A549 (cell line): ENCODE data around the gene ACER1. TPM values are rescaled to one million over a fixed set of nuclear protein-coding genes. Genes with fewer than 3 reads are reported as not detected.

Source experiments
- ATAC-seq, 2 experiments: fragments of 200-7000 bp in 1 of 2; fragments of >200 bp in 1 of 2; cut with Nextera tagmentation in 1 of 2; cut with Tn5 transposase in 1 of 2; 3 replicates each; pipeline versions ENCODE4 v1.8.0 to v1.9.1; 2018 to 2020; ENCODE audit warnings: mild to moderate bottlenecking in 1 of 2, moderate library complexity in 1 of 2
- CTCF ChIA-PET: fragments of 300-600 bp; sonication (Branson Sonifier 250); formaldehyde crosslinking; extraction: SDS; loops from one replicate; lab custom pipeline; 2021; ENCODE audit warnings: antibody characterized with exemption, inconsistent platforms; lab: Yijun Ruan, JAX
- POLR2A ChIA-PET: fragments of 350-600 bp; formaldehyde crosslinking; extraction: SDS; loops from one replicate; lab custom pipeline; 2021; ENCODE audit warnings: antibody characterized with exemption, inconsistent platforms; lab: Yijun Ruan, JAX
- DNase-seq, 2 experiments: peaks; one replicate each; pipeline versions ENCODE4 v3.0.0 to v3.0.0-alpha.2; 2011 to 2016; ENCODE audit warnings: low read depth in 1 of 2, low spot score in 1 of 2
- FAIRE-seq: peaks from 2 replicates; lab custom pipeline; 2011; peaks lifted over from hg19 to GRCh38; lab: Jason Lieb, UNC
- H3K27ac ChIP-seq, 2 experiments: fragments of >200 bp; sonication (Bioruptor Twin); formaldehyde crosslinking; 3 replicates each; pipeline ENCODE4 v1.5.1; 2016 to 2017
- H3K4me1 ChIP-seq: fragments of >200 bp; sonication (Bioruptor Twin); formaldehyde crosslinking; 3 replicates; pipeline ENCODE4 v1.6.1; 2016
- H3K4me2 ChIP-seq: fragments of >200 bp; sonication (Bioruptor Twin); formaldehyde crosslinking; 3 replicates; pipeline ENCODE4 v1.6.1; 2016
- H3K4me3 ChIP-seq: fragments of >200 bp; sonication (Bioruptor Twin); formaldehyde crosslinking; 3 replicates; pipeline ENCODE4 v1.5.1; 2016
- H3K9me3 ChIP-seq: fragments of >200 bp; sonication (Bioruptor Twin); formaldehyde crosslinking; 3 replicates; pipeline ENCODE4 v1.6.1; 2016
- BHLHE40 ChIP-seq: IDR thresholded peaks from 2 replicates; pipeline ENCODE4 v1.6.1; 2012; ENCODE audit warnings: low read depth, low read length, inconsistent platforms
- CBX2 ChIP-seq: fragments of 200-600 bp; sonication (generic); IDR thresholded peaks from 2 replicates; pipeline ENCODE4 v1.6.1; 2016; ENCODE audit warnings: low read depth, mild to moderate bottlenecking, borderline replicate concordance
- CEBPB ChIP-seq, 2 experiments: fragments of >200 bp in 1 of 2; sonication (Bioruptor Twin) in 1 of 2; formaldehyde crosslinking in 1 of 2; IDR thresholded peaks; 2 replicates each; pipeline ENCODE4 v1.6.1; 2012 to 2016
- CHD4 ChIP-seq: fragments of 200-600 bp; sonication (generic); IDR thresholded peaks from 2 replicates; pipeline ENCODE4 v1.6.1; 2016; ENCODE audit warnings: antibody characterized with exemption, mild to moderate bottlenecking, borderline replicate concordance
- EP300 ChIP-seq, 2 experiments: fragments of >200 bp; sonication (Bioruptor Twin); formaldehyde crosslinking; IDR thresholded peaks; 2 replicates in 1 of 2; 3 replicates in 1 of 2; pipeline ENCODE4 v1.6.1; 2016 to 2017
- FOSL2 ChIP-seq, 2 experiments: fragments of 450-650 bp in 1 of 2; fragments of >200 bp in 1 of 2; sonication (Bioruptor Twin) in 1 of 2; formaldehyde crosslinking; IDR thresholded peaks; 2 replicates each; pipeline versions ENCODE4 v1.5.0 to v1.6.1; 2016 to 2020; ENCODE audit warnings: mild to moderate bottlenecking in 1 of 2, moderate library complexity in 1 of 2
- GATA3 ChIP-seq: IDR thresholded peaks from 2 replicates; pipeline ENCODE4 v1.6.1; 2012; ENCODE audit warnings: borderline replicate concordance
- JUN ChIP-seq, 2 experiments: fragments of >200 bp; sonication (Bioruptor Twin); formaldehyde crosslinking; IDR thresholded peaks; 2 replicates in 1 of 2; 3 replicates in 1 of 2; pipeline ENCODE4 v1.6.1; 2016 to 2017
- MAFK ChIP-seq: fragments of 450-650 bp; IDR thresholded peaks from 2 replicates; pipeline ENCODE4 v1.6.1; 2014; ENCODE audit not compliant: partially characterized antibody
- MYC ChIP-seq: IDR thresholded peaks from 2 replicates; pipeline ENCODE4 v1.6.1; 2012; ENCODE audit warnings: mild to moderate bottlenecking, inconsistent platforms, low read length, improper control_type of control experiment, borderline replicate concordance
- POLR2A ChIP-seq: IDR thresholded peaks from 2 replicates; pipeline ENCODE4 v1.6.1; 2012; ENCODE audit warnings: mild to moderate bottlenecking, low read length
- RCOR1 ChIP-seq: fragments of 150-350 bp; IDR thresholded peaks from 2 replicates; pipeline ENCODE4 v1.6.1; 2014; ENCODE audit warnings: antibody characterized with exemption, low read length, low read depth
- TFCP2L1 ChIP-seq: fragments of 250-450 bp; sonication (Bioruptor Pico); IDR thresholded peaks from 2 replicates; pipeline ENCODE4 v1.5.0; 2021; ENCODE audit warnings: mild to moderate bottlenecking
- WGBS: methylation state at CpG from one replicate; pipeline ENCODE4 v1.1.6; 2017; ENCODE audit errors: missing lambda C conversion rate; 5-methylcytosine and 5-hydroxymethylcytosine counted together
- polyA plus RNA-seq, 4 experiments: library from polyadenylated mRNA; depleted of rRNA in 3 of 4; stranded (reverse); fragments of >200 nt; fragmentation: RNase III in 1 of 4; extraction: RNeasy Plus Mini Kit Qiagen cat#74134 plus additional on column Dnase treatment in 1 of 4; gene quantifications; 2 replicates in 3 of 4; 3 replicates in 1 of 4; pipeline ENCODE4 v1.2.3, GENCODE V29; 2011 to 2017
- TF ChIP-seq, protein P1 (sequence below): fragments of >200 bp; sonication (Bioruptor Twin); formaldehyde crosslinking; IDR thresholded peaks from 2 replicates; pipeline ENCODE4 v1.6.1; 2016
- TF ChIP-seq, protein P2 (sequence below): fragments of 200-600 bp; sonication (generic); IDR thresholded peaks from 2 replicates; pipeline ENCODE4 v1.6.1; 2016; ENCODE audit warnings: antibody characterized with exemption, mild to moderate bottlenecking, moderate library complexity

The ACER1 gene
- polyA plus RNA-seq, 2 of the 4 experiments (the other 2 are of a cell fraction), result not detected

DNA sequence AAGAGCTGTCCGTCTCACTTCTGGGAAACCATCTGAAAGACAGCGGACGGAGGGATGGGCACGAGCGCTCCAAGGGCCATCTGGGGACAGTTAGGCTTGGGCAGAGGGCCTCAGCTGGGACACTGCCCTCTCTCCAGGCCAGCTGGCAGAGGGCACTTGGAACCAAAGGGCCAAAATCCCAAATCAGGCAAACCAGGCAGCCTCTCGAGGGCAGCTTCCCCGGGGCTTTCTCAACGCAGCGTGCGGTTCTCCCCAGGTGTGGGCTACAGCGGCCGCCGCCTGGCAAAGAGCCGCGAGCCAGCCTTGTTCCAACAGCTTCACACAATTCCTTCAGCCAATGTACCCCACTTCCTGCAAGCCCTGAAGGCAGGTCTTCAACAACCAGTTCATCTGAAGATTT is 58.7 kb downstream of the ACER1 start:
- no peak for DNase-seq
- TF ChIP-seq GATA3, result no peak
- TF ChIP-seq, protein P1, sequence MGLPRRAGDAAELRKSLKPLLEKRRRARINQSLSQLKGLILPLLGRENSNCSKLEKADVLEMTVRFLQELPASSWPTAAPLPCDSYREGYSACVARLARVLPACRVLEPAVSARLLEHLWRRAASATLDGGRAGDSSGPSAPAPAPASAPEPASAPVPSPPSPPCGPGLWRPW, result no peak
- no peak for TF ChIP-seq JUN (IDR thresholded peaks at IDR 0.05)
- 95% methylated on average over 10 of the region's 15 CpGs for WGBS
- CTCF ChIA-PET, result interaction anchor here (1.0 to 1.2 kb wide), 2 partner anchors 12 to 56 kb away, joined by 3 read pairs; no protein-coding TSS in a partner anchor
- Histone ChIP-seq H3K4me2 (no peak overlapping the region), H3K9me3 (no peaks in the 10 kb centered on the region), H3K4me1 (peaks cover 18% of the 10 kb centered on the region; the same call in 1 of the 3 replicates), H3K27ac (peak overlapping the region in 1 of 2 experiments; percentile 20; a peak in 1 of 6 replicates), H3K4me3 (no peak overlapping the region)
- ATAC-seq, result no peak
- POLR2A ChIA-PET, result no interaction called here
- FAIRE-seq, result no peak

DNA sequence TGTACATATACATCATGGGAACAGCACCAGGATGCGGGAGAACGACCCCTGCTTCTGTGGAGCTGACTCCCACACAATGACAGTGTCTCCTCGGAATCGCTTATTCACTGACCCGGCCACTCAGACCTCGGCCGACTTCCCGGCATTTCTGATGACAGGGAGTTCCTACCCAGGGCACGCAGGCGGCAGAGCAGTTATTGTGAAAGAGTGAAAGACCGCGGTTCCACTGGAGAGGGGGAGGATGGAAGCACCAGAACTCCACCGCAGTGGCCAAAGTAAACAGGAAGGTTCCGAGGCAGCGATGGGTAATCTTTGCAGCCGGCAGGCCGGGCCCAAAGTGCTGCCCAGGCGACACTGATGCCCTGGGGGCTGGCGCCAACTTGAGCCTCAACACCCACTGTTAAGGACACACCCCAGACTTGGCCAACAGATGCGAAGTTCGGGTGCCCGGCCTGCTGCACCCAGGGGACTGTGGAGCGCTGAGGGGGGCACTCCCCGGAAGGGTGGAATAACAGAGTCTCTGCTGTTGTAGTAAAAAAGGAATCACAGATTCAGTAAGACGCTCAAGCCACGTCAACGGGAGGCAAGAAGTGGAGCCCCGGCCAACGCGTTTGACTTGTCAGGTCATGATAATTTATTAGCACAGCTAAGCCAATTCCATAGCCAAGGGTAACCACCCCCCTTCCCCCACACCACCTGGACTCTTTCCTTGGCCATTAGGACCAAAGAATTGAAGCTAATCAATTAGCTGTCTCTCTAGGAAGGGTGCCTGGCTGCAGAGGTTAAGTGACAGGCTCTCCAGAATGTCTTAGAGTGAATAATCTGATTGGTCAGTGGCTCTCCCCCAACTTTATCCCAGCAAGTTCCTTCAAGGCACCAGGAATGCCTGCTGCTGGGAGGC is 59.5 kb downstream of the ACER1 start:
- H3K4me1 ChIP-seq, result peaks cover 18% of the 10 kb centered on the region; the same call in 1 of the 3 replicates
- peak overlapping the region in 1 of 2 experiments; percentile 20; a peak in 2 of 6 replicates for H3K27ac ChIP-seq
- H3K9me3 ChIP-seq, result no peaks in the 10 kb centered on the region
- DNase-seq (no peak), ATAC-seq (peak; percentile 30 to 35; a peak in 2 of 6 replicates), FAIRE-seq (no peak)
- POLR2A ChIA-PET, result no interaction called here
- TF ChIP-seq EP300 (IDR thresholded peaks at IDR 0.05) (no peak), CBX2 (no peak), POLR2A (no peak), TFCP2L1 (CRISPR knock-in tag) (no peak)
- TF ChIP-seq, protein P2, sequence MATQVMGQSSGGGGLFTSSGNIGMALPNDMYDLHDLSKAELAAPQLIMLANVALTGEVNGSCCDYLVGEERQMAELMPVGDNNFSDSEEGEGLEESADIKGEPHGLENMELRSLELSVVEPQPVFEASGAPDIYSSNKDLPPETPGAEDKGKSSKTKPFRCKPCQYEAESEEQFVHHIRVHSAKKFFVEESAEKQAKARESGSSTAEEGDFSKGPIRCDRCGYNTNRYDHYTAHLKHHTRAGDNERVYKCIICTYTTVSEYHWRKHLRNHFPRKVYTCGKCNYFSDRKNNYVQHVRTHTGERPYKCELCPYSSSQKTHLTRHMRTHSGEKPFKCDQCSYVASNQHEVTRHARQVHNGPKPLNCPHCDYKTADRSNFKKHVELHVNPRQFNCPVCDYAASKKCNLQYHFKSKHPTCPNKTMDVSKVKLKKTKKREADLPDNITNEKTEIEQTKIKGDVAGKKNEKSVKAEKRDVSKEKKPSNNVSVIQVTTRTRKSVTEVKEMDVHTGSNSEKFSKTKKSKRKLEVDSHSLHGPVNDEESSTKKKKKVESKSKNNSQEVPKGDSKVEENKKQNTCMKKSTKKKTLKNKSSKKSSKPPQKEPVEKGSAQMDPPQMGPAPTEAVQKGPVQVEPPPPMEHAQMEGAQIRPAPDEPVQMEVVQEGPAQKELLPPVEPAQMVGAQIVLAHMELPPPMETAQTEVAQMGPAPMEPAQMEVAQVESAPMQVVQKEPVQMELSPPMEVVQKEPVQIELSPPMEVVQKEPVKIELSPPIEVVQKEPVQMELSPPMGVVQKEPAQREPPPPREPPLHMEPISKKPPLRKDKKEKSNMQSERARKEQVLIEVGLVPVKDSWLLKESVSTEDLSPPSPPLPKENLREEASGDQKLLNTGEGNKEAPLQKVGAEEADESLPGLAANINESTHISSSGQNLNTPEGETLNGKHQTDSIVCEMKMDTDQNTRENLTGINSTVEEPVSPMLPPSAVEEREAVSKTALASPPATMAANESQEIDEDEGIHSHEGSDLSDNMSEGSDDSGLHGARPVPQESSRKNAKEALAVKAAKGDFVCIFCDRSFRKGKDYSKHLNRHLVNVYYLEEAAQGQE, result no peak
- CTCF ChIA-PET, result interaction anchor here (1.0 to 1.2 kb wide), 2 partner anchors 13 to 55 kb away, joined by 3 read pairs; no protein-coding TSS in a partner anchor
- peak overlapping the region; percentile 37; the same call in 2 of the 3 replicates for H3K4me2 ChIP-seq
- no peak overlapping the region for H3K4me3 ChIP-seq
- WGBS, result 66% methylated on average over 22 of the region's 30 CpGs

DNA sequence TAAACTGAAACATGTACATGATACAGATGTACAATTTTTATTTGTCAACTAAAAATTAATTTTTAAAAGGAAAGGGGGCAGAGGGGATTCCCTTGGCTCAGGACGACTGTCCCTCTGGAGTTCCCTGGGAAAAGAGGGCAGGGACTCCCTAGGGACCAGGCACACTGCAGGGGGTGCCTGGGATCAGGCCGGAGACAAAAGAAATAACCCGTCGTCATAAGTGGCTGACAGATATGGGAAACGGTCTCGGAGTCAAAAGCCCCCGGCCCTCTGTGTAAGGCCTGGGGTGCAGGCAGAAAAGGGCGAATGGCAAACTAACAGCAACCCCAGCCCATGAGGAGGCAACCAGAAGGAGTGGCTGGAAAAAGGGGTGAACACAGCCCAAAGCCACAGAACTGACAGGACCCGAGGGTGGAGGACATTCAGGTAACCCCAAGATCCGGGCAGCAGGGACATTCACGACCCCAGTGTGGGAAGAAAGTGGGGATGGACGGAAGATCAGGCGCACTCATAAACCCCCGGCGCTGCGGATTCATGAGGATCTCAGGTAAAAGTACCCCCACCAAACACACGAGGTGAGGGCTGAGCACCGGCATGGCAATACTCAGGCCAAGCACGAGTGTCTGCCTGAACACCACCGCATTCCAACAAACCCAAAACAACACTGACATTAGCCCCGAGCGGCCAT is 60.4 kb downstream of the ACER1 start:
- Histone ChIP-seq H3K4me1 (peaks cover 9% of the 10 kb centered on the region; the same call in 1 of the 3 replicates), H3K9me3 (no peaks in the 10 kb centered on the region), H3K4me3 (no peak overlapping the region)
- WGBS, result 85% methylated on average over 22 of the region's 22 CpGs
- FAIRE-seq (no peak), ATAC-seq (no peak), DNase-seq (no peak)
- TF ChIP-seq FOSL2 (IDR thresholded peaks at IDR 0.05), result no peak
- no peak for TF ChIP-seq FOSL2 (CRISPR knock-in tag; IDR thresholded peaks at IDR 0.05)
- no peak for TF ChIP-seq MAFK
- TF ChIP-seq RCOR1, result no peak
- no peak for TF ChIP-seq MYC
- TF ChIP-seq CHD4, result no peak
- no peak for TF ChIP-seq BHLHE40
- TF ChIP-seq CEBPB (IDR thresholded peaks at IDR 0.05), result no peak
- TF ChIP-seq EP300 (IDR thresholded peaks at IDR 0.05), result no peak
- TF ChIP-seq, all 56 proteins: peak for 0
- ChIA-PET CTCF (no interaction called here), POLR2A (no interaction called here)
- H3K27ac ChIP-seq, result no peak overlapping the region
- H3K4me2 ChIP-seq, result no peak overlapping the region
